H9 (cell line): ENCODE results near the gene ENDOU. TPM values are rescaled to one million over a fixed set of nuclear protein-coding genes. Genes with fewer than 3 reads are reported as not detected.

Experiments
- DNase-seq: peaks from one replicate; pipeline ENCODE4 v3.0.0-alpha.2; 2017
- H2AFZ ChIP-seq: one replicate; pipeline ENCODE4 v1.6.1; 2013; ENCODE audit warnings: mild to moderate bottlenecking, low read length, control low read depth, moderate library complexity
- H2AK5ac ChIP-seq: 2 replicates; pipeline ENCODE4 v1.6.1; 2013; ENCODE audit warnings: low read length, control low read depth, mixed read lengths; ENCODE audit not compliant: insufficient read length
- H2BK120ac ChIP-seq: one replicate; pipeline ENCODE4 v1.6.1; 2013; ENCODE audit warnings: low read depth, mild to moderate bottlenecking, low read length, control low read depth, inconsistent platforms; ENCODE audit not compliant: poor library complexity, severe bottlenecking
- H2BK12ac ChIP-seq: 2 replicates; pipeline ENCODE4 v1.6.1; 2013; ENCODE audit warnings: low read length, control low read depth, mixed read lengths, low read depth; ENCODE audit not compliant: insufficient read length
- H2BK15ac ChIP-seq: 2 replicates; pipeline ENCODE4 v1.6.1; 2013; ENCODE audit warnings: low read depth, low read length, control low read depth
- H2BK20ac ChIP-seq: one replicate; pipeline ENCODE4 v1.6.1; 2013; ENCODE audit warnings: low read depth, mild to moderate bottlenecking, low read length, control low read depth, inconsistent platforms; ENCODE audit not compliant: poor library complexity, severe bottlenecking
- H2BK5ac ChIP-seq: 2 replicates; pipeline ENCODE4 v1.6.1; 2013; ENCODE audit warnings: low read length, control low read depth, mixed read lengths; ENCODE audit not compliant: insufficient read length
- H3K14ac ChIP-seq: 2 replicates; pipeline ENCODE4 v1.6.1; 2013; ENCODE audit warnings: low read length, control low read depth; ENCODE audit not compliant: insufficient read depth
- H3K18ac ChIP-seq: 2 replicates; pipeline ENCODE4 v1.6.1; 2013; ENCODE audit warnings: low read depth, mild to moderate bottlenecking, mixed read lengths, low read length, control low read depth; ENCODE audit not compliant: insufficient read length
- H3K23ac ChIP-seq: 2 replicates; pipeline ENCODE4 v1.6.1; 2013; ENCODE audit warnings: low read length, control low read depth, mixed read lengths, low read depth; ENCODE audit not compliant: insufficient read length
- H3K23me2 ChIP-seq: 2 replicates; pipeline ENCODE4 v1.6.1; 2013; ENCODE audit warnings: low read depth, mild to moderate bottlenecking, mixed read lengths, low read length, control low read depth; ENCODE audit not compliant: insufficient read length, poor library complexity, severe bottlenecking
- H3K27ac ChIP-seq: 2 replicates; pipeline ENCODE4 v1.5.1; 2013; ENCODE audit warnings: low read length, control low read depth, mixed read lengths, low read depth; ENCODE audit not compliant: insufficient read length
- H3K27me3 ChIP-seq: 2 replicates; pipeline ENCODE4 v1.6.1; 2013; ENCODE audit warnings: low read length, control low read depth, inconsistent platforms; ENCODE audit not compliant: insufficient read depth
- H3K4ac ChIP-seq: 2 replicates; pipeline ENCODE4 v1.6.1; 2013; ENCODE audit warnings: low read depth, mild to moderate bottlenecking, control low read depth, inconsistent platforms, low read length, moderate library complexity
- H3K4me1 ChIP-seq: 2 replicates; pipeline ENCODE4 v1.6.1; 2013; ENCODE audit warnings: low read length, control low read depth, inconsistent platforms; ENCODE audit not compliant: insufficient read depth
- H3K4me2 ChIP-seq: 2 replicates; pipeline ENCODE4 v1.6.1; 2013; ENCODE audit warnings: low read length, control low read depth, mixed read lengths; ENCODE audit not compliant: insufficient read length, insufficient read depth
- H3K56ac ChIP-seq: 2 replicates; pipeline ENCODE4 v1.6.1; 2013; ENCODE audit warnings: low read depth, mild to moderate bottlenecking, mixed read lengths, low read length, control low read depth; ENCODE audit not compliant: insufficient read length
- H3K79me1 ChIP-seq: 2 replicates; pipeline ENCODE4 v1.6.1; 2013; ENCODE audit warnings: low read depth, mild to moderate bottlenecking, moderate library complexity, low read length, control low read depth, inconsistent platforms; ENCODE audit not compliant: insufficient read depth, poor library complexity, severe bottlenecking
- H3K79me2 ChIP-seq: 2 replicates; pipeline ENCODE4 v1.6.1; 2013; ENCODE audit warnings: low read length, control low read depth, inconsistent platforms; ENCODE audit not compliant: insufficient read depth
- H3K9ac ChIP-seq: 2 replicates; pipeline ENCODE4 v1.6.1; 2013; ENCODE audit warnings: low read length, control low read depth, mixed read lengths; ENCODE audit not compliant: insufficient read length; ENCODE audit errors: extremely low read depth
- H3K9me3 ChIP-seq: one replicate; pipeline ENCODE4 v1.6.1; 2013; ENCODE audit warnings: low read depth, low read length, inconsistent platforms; ENCODE audit not compliant: control insufficient read depth
- H3T11ph ChIP-seq: one replicate; pipeline ENCODE4 v1.6.1; 2013; ENCODE audit warnings: mild to moderate bottlenecking, low read length, control low read depth, inconsistent platforms
- H4K20me1 ChIP-seq: one replicate; pipeline ENCODE4 v1.6.1; 2013; ENCODE audit not compliant: control insufficient read depth, insufficient read length, insufficient read depth
- H4K5ac ChIP-seq: 2 replicates; pipeline ENCODE4 v1.6.1; 2013; ENCODE audit warnings: low read depth, mild to moderate bottlenecking, mixed read lengths, low read length, control low read depth; ENCODE audit not compliant: insufficient read length
- H4K8ac ChIP-seq: replicated peaks from 2 replicates; pipeline ENCODE4 v1.6.1; 2013; ENCODE audit warnings: low read length, control low read depth, mixed read lengths, low read depth; ENCODE audit not compliant: insufficient read length
- H4K91ac ChIP-seq: 2 replicates; pipeline ENCODE4 v1.6.1; 2013; ENCODE audit warnings: low read depth, mild to moderate bottlenecking, moderate library complexity, mixed read lengths, low read length, control low read depth; ENCODE audit not compliant: insufficient read length
- H3K27ac Mint-ChIP-seq, 3 experiments: 2 replicates in 2 of 3; 3 replicates in 1 of 3; pipeline ENCODE4 v1.8.0; 2020 to 2021; ENCODE audit warnings: mixed read lengths in 3 of 3, mild to moderate bottlenecking in 1 of 3, moderate library complexity in 1 of 3
- H3K27me3 Mint-ChIP-seq: 2 replicates; pipeline ENCODE4 v1.8.0; 2021; ENCODE audit warnings: low read depth, mild to moderate bottlenecking, moderate library complexity, mixed read lengths
- H3K36me3 Mint-ChIP-seq, 3 experiments: 2 replicates in 2 of 3; 3 replicates in 1 of 3; pipeline ENCODE4 v1.8.0; 2020 to 2021; ENCODE audit warnings: low read depth in 3 of 3, mixed read lengths in 3 of 3; ENCODE audit not compliant: insufficient read depth in 1 of 3
- H3K4me1 Mint-ChIP-seq, 2 experiments: 2 replicates each; pipeline ENCODE4 v1.8.0; 2020; ENCODE audit warnings: mixed read lengths in 2 of 2
- H3K4me3 Mint-ChIP-seq, 2 experiments: 2 replicates in 1 of 2; 3 replicates in 1 of 2; pipeline ENCODE4 v1.8.0; 2020 to 2021; ENCODE audit warnings: mild to moderate bottlenecking in 2 of 2, mixed read lengths in 2 of 2, moderate library complexity in 1 of 2
- H3K9me3 Mint-ChIP-seq, 2 experiments: 2 replicates in 1 of 2; 3 replicates in 1 of 2; pipeline ENCODE4 v1.8.0; 2020; ENCODE audit warnings: mild to moderate bottlenecking in 2 of 2, mixed read lengths in 2 of 2, moderate library complexity in 1 of 2
- CTCF ChIP-seq: fragments of 200-600 bp; sonication (generic); conservative IDR thresholded peaks from 3 replicates; pipeline ENCODE4 v1.8.0; 2021; ENCODE audit warnings: antibody characterized with exemption, mild to moderate bottlenecking
- WGBS: extraction: QIAGEN DNeasy Blood & Tissue Kit; methylation state at CpG from one replicate; pipeline ENCODE4 v1.1.7; 2013; ENCODE audit warnings: missing lambda C conversion rate, low lambda C conversion rate, mixed read lengths; ENCODE audit not compliant: insufficient read length; ENCODE audit errors: extremely low coverage; 5-methylcytosine and 5-hydroxymethylcytosine counted together
- total RNA-seq: library from RNA; stranded (reverse); gene quantifications from 2 replicates; pipeline ENCODE4 v1.2.1, GENCODE V29; 2021

The ENDOU gene
- total RNA-seq, 1 experiment from 2014 or later: not detected

DNA sequence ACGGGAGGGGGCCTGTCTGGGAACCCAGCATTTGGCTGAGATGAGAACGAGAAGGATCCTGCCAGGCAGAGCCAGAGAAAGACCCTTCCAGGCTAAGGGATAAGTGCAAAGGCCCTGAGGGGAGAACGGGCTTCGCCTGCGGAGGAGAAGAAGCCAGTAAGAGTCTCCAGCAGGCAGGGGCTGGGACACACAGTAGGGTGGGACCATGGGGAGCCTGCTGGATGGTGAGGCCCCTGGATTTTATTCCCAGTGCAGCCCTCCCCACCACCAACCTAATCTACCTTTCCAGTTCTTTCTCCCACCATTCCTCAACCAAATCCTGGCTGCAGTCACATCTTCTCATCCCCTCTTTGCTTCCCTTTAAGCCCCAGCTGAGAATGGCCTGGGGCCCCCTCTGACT, 20.8 kb upstream of the ENDOU start:
- Histone ChIP-seq H4K8ac (no peak overlapping the region), H4K5ac (no peak overlapping the region), H3K18ac (no peak overlapping the region), H3K23ac (no peak overlapping the region), H3K4me1 (peaks cover 4% of the 10 kb centered on the region; the same call in 1 of the 2 replicates), H3K79me2 (no peaks in the 10 kb centered on the region), H4K91ac (no peak overlapping the region), H3K9me3 (no peaks in the 10 kb centered on the region), H4K20me1 (no peaks in the 10 kb centered on the region), H3K4me2 (no peak overlapping the region), H3K23me2 (no peaks in the 10 kb centered on the region), H2AK5ac (no peak overlapping the region), H3K14ac (no peak overlapping the region), H3K4ac (no peak overlapping the region), H2BK120ac (no peak overlapping the region), H3K27ac (no peak overlapping the region), H3K56ac (no peak overlapping the region), H3K79me1 (no peaks in the 10 kb centered on the region), H2BK12ac (no peak overlapping the region), H3T11ph (no peak overlapping the region), H2BK5ac (no peak overlapping the region), H3K9ac (no peak overlapping the region), H2BK20ac (no peak overlapping the region), H3K27me3 (no peaks in the 10 kb centered on the region), H2BK15ac (no peak overlapping the region), H2AFZ (no peak overlapping the region)
- DNase-seq: no peak
- Mint-ChIP-seq H3K27me3 (peaks cover 7% of the 10 kb centered on the region), H3K36me3 (peaks cover 0 to 10% (median 2%) of the 10 kb centered on the region in 3 experiments; a peak in 4 of 7 replicates), H3K9me3 (no peaks in the 10 kb centered on the region), H3K27ac (no peak overlapping the region), H3K4me1 (peaks cover 26 to 33% of the 10 kb centered on the region in 2 experiments), H3K4me3 (no peak overlapping the region)
- WGBS: no CpG with 5 or more reads among the region's 5 CpGs
- TF ChIP-seq CTCF: no peak
